Heart right ventricle (tissue), 16 donors: Measurements from ENCODE around the gene STMN3. TPM values are rescaled to one million over a fixed set of nuclear protein-coding genes. Genes with fewer than 3 reads are reported as not detected.
A peak's percentile ranks its signal among the peaks of the same experiment; 100 is the strongest.

Source experiments
- ATAC-seq, 8 donors: fragments of 200-7000 bp; cut with Tn5 transposase; one replicate each; pipeline ENCODE4 v1.9.1; 2020; ENCODE audit warnings: mild to moderate bottlenecking in 8 of 8, moderate library complexity in 8 of 8, moderate number of reproducible peaks in 1 of 8
- DNase-seq, 2 donors: peaks; one replicate each; pipeline ENCODE4 v3.0.0-alpha.2; 2020
- H3K27ac ChIP-seq, 10 donors: fragments of 200-600 bp; sonication (generic) in 2 of 10; one replicate each; pipeline versions ENCODE4 v1.5.0 to v1.8.0; 2020 to 2022; ENCODE audit warnings: mild to moderate bottlenecking in 3 of 10
- H3K27me3 ChIP-seq, 7 donors: fragments of 200-600 bp; one replicate each; pipeline ENCODE4 v1.8.0; 2021 to 2022; ENCODE audit warnings: mild to moderate bottlenecking in 2 of 7
- H3K36me3 ChIP-seq, 9 donors: fragments of 200-600 bp; sonication (generic) in 1 of 9; one replicate each; pipeline versions ENCODE4 v1.5.0 to v1.8.0; 2020 to 2022; ENCODE audit warnings: mild to moderate bottlenecking in 2 of 9
- H3K4me1 ChIP-seq, 9 donors: fragments of 200-600 bp; sonication (generic) in 1 of 9; one replicate each; pipeline versions ENCODE4 v1.5.0 to v1.8.0; 2020 to 2022; ENCODE audit warnings: mild to moderate bottlenecking in 4 of 9
- H3K4me3 ChIP-seq, 10 donors: fragments of 200-600 bp; sonication (generic) in 2 of 10; one replicate each; pipeline versions ENCODE4 v1.5.0 to v1.8.0; 2020 to 2022; ENCODE audit warnings: mild to moderate bottlenecking in 7 of 10, moderate library complexity in 2 of 10
- H3K9me3 ChIP-seq, 11 donors: fragments of 200-600 bp in 10 of 11; sonication (generic) in 2 of 11; one replicate each; pipeline versions ENCODE4 v1.5.0 to v1.8.0; 2013 to 2022; ENCODE audit warnings: mild to moderate bottlenecking in 2 of 11, control low read depth in 1 of 11, moderate library complexity in 1 of 11
- WGBS, 2 donors: extraction: QIAGEN DNeasy Blood & Tissue Kit; methylation state at CpG; one replicate each; pipeline ENCODE4 v1.1.7; 2013; ENCODE audit warnings: inconsistent platforms in 1 of 2; 5-methylcytosine and 5-hydroxymethylcytosine counted together
- intact Hi-C, 10 donors: fragments of 100-400 bp; cut with DNase I; formaldehyde crosslinking; loops; one replicate each; pipeline versions ENCODE4 v1.11.1 to v1.14.2; 2022
- polyA plus RNA-seq, 2 donors: library from polyadenylated mRNA; stranded (reverse); fragments of 200-250 nt; gene quantifications; one replicate each; pipeline ENCODE4 v1.2.3, GENCODE V29; 2013
- total RNA-seq, 10 donors: library from RNA; stranded (reverse); fragmentation: NEBNext Ultra II Directional in 3 of 10; extraction: Animal tissue kit (Norgen Biotek cat#: 25700) in 3 of 10; gene quantifications; one replicate each; pipeline versions ENCODE4 v1.2.1 to v1.2.4, GENCODE V29; 2021 to 2023
- TF ChIP-seq, protein P1 (sequence below), 9 donors: fragments of 200-600 bp; sonication (generic) in 2 of 9; IDR thresholded peaks; one replicate each; pipeline versions ENCODE4 v1.5.0 to v1.8.0; 2021 to 2022; ENCODE audit warnings: antibody characterized with exemption in 9 of 9, mild to moderate bottlenecking in 5 of 9, moderate library complexity in 1 of 9
- donor health status: Arrhythmogenic right ventricular cardiomyopathy.
- donor health status: ischemic (EF 13 %, LVEDD 7.1; RV severe dilation, severe dysfunction).
- donor health status: healthy with polysubstance abuse.
- donor health status: DM: no; HTN: yes; CAD: no.
- donor health status: DM: no; HTN: no; CAD: no.
- donor health status: ischemic (EF 25% LVEDD 6.9; RV normal size, moderate dysfunction).
- donor health status: ischemic (EF 25% LVEDD 5.7; RV mildly dilated, moderate dysfunction).
- donor health status: healthy.
- donor health status: DM: yes; HTN: yes; CAD: no.
- donor health status: Ischemic cardiomyopathy.
- donor health status: ischemic (EF 35%, LVEDD 5.7; RV mildly dilated, moderate dysfunction).
- donor health status: nonischemic (EF 11% LVEDD 7.7; RV severe dilation, severe dysfunction).
- donor health status: DM: yes; HTN: yes; CAD: no.
- donor health status: PGD.
- donor health status: ischemic (EF 29% LVEDD 5.4; RV normal size, mild dysfunction).
- donor health status: nonischemic (EF 23%, LVEDD 6.1; RV moderate dilation, normal function).

STMN3 gene
- total and polyA plus RNA-seq, 12 donors = 1.7 to 9.9 (median 3.9) TPM

- Histone ChIP-seq H3K9me3 (no peaks in the 10 kb centered on the region), H3K27ac (peak overlapping the region in 2 of 10 donors; percentile 7 to 44), H3K4me3 (no peak overlapping the region), H3K4me1 (peaks cover 28 to 56% (median 48%) of the 10 kb centered on the region in 9 donors), H3K36me3 (peaks cover 0 to 26% (median 5%) of the 10 kb centered on the region in 9 donors), H3K27me3 (no peaks in the 10 kb centered on the region)
- TF ChIP-seq, protein P1, sequence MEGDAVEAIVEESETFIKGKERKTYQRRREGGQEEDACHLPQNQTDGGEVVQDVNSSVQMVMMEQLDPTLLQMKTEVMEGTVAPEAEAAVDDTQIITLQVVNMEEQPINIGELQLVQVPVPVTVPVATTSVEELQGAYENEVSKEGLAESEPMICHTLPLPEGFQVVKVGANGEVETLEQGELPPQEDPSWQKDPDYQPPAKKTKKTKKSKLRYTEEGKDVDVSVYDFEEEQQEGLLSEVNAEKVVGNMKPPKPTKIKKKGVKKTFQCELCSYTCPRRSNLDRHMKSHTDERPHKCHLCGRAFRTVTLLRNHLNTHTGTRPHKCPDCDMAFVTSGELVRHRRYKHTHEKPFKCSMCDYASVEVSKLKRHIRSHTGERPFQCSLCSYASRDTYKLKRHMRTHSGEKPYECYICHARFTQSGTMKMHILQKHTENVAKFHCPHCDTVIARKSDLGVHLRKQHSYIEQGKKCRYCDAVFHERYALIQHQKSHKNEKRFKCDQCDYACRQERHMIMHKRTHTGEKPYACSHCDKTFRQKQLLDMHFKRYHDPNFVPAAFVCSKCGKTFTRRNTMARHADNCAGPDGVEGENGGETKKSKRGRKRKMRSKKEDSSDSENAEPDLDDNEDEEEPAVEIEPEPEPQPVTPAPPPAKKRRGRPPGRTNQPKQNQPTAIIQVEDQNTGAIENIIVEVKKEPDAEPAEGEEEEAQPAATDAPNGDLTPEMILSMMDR (IDR thresholded peaks at IDR 0.05) = no peak
- 86 to 87% methylated on average over 24 of the region's 24 CpGs for WGBS, 2 donors
- intact Hi-C loops = no loop called here
- ATAC-seq (no peak), DNase-seq (peak in 1 of 2 donors; percentile 7)
Measured at GRCh38 chr20:63690898-63691710, 37.9 kb upstream of the STMN3 start.

DNA sequence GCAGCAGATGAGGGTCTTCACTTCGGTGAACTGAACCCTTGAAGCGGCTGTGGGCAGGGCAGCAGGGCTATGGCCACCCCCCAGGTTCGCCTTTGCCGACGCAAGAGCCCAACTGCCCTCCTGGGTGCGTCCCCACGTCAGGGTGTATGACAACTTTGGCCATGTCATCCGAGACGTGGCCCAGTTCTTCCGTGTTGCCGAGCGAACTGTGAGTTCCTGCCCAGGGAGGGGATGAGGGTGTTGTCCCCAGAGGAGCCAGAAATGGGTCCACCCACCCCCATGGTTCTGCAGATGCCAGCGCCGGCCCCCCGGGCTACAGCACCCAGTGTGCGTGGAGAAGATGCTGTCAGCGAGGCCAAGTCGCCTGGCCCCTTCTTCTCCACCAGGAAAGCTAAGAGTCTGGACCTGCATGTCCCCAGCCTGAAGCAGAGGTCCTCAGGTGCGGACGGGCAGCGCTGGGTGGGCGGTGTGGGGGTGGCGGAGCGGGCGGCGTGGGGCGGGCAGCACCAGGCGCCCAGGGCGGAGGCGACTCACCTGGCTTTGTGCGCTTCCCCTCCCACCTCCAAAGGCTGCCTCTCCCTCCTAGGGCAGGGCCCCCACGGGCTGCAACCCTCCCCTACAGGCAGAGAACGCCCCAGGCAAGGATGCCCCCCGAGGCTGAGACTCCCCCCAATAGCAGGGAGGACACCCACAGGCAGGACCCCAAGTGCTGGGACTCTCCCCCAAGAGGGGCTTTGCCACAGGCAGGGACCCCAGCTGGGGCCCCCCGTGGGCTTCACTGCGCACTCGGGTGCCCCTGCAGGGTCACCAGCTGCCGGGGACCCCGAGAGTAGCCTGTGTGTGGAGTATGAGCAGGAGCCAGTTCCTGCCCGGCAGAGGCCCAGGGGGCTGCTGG is 37.0 kb upstream of the STMN3 start:
- 92 to 93% methylated on average over 36 to 40 of the region's 40 CpGs for WGBS, 2 donors
- peaks cover 27 to 57% (median 46%) of the 10 kb centered on the region in 9 donors for H3K4me1 ChIP-seq
- intact Hi-C loops = no loop called here
- H3K4me3 ChIP-seq = no peak overlapping the region
- peak overlapping the region in 1 of 10 donors; percentile 96 for H3K27ac ChIP-seq
- no peak for DNase-seq
- H3K9me3 ChIP-seq = no peaks in the 10 kb centered on the region
- TF ChIP-seq, protein P1 (IDR thresholded peaks at IDR 0.05) = no peak
- no peaks in the 10 kb centered on the region for H3K27me3 ChIP-seq
- no peak for ATAC-seq
- H3K36me3 ChIP-seq = peaks cover 0 to 23% (median 5%) of the 10 kb centered on the region in 9 donors

DNA sequence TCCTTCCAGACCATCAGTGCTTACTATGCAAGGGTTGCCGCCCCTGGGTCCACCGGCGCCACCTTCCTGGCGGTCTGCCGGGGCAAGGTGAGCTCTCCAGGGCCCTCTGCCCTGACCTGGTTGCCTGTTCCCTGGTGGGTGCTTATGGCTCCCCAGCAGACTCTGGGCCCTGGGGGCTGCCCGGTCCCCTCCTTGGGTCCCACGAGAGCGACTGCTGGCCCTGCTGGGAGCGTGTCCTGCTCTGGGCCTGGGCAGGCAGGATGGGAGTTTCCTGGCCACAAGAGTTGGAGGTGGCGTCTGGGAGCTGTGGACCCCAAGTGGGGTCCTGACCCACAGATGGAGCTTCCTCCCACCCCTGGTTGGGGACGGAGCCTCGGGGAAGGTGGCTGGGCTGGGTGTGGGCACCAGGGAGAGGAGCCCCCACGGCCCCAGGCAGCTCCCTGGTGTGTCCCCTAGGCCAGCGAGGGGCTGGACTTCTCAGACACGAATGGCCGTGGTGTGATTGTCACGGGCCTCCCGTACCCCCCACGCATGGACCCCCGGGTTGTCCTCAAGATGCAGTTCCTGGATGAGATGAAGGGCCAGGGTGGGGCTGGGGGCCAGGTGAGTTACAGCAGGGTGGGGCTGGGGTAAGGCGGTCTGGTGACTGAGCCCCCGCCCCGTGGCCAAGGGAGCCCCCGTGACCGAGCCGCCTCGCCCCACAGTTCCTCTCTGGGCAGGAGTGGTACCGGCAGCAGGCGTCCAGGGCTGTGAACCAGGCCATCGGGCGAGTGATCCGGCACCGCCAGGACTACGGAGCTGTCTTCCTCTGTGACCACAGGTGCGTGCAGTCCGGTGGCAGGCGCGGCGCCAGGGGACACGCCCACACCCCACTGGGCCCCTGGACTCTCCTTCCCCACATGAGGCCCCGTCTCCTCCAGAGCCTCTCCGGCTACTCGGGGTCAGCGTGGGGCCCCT is 36.1 kb upstream of the STMN3 start:
- Histone ChIP-seq H3K36me3 (peaks cover 0 to 15% (median 0%) of the 10 kb centered on the region in 9 donors), H3K27me3 (no peaks in the 10 kb centered on the region), H3K4me3 (no peak overlapping the region), H3K27ac (peak overlapping the region in 7 of 10 donors; percentile 53 to 96 (median 92)), H3K9me3 (no peaks in the 10 kb centered on the region), H3K4me1 (peaks cover 24 to 62% (median 37%) of the 10 kb centered on the region in 9 donors)
- DNase-seq = peak in 1 of 2 donors; percentile 10
- 93 to 95% methylated on average over 42 to 44 of the region's 44 CpGs for WGBS, 2 donors
- intact Hi-C loops = loop anchor here in 1 of 10 donors (5.0 kb wide), 1 partner anchor 363 kb away; no protein-coding TSS in a partner anchor
- TF ChIP-seq, protein P1 (IDR thresholded peaks at IDR 0.05) = no peak
- ATAC-seq = no peak
